ENCODE measurements around the gene C4orf50.

DNA sequence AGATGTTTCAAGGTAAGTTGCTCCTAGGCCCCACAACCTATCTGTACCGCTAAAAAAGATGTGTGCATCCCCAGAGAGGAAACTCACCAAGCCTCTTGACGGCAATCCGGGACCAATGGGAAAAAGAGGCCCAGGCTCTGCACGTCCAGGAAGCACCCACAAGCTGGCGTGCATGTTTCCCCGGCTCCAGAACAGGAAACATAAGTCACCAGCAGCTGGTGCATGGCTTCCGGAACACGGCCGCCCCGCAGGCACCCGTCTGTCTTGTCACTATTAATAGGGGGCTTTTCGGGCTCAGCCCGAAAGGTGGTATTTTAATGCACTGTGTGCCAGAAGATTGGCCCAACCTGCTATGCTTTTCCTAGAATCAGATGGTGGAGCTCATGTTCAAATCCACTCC, 147.5 kb downstream of the C4orf50 start:
- TF ChIP-seq SMC3 (IDR thresholded peaks at IDR 0.05; ENCODE audit: low read depth, low read length) (no peak), CTCF (conservative IDR thresholded peaks at IDR 0.05; ENCODE audit: low read depth, low read length) (no peak), CHD1 (IDR thresholded peaks at IDR 0.05; ENCODE audit: low read depth, low read length) (no peak), USF2 (IDR thresholded peaks at IDR 0.05; ENCODE audit: low read depth, low read length) (no peak), CEBPB (IDR thresholded peaks at IDR 0.05; ENCODE audit: low read depth, low read length) (no peak), POLR2A (IDR thresholded peaks at IDR 0.05; ENCODE audit: low read depth, low read length) (no peak), MAFK (IDR thresholded peaks at IDR 0.05; ENCODE audit: low read depth, low read length) (no peak), RAD21 (IDR thresholded peaks at IDR 0.05; ENCODE audit: low read length) (no peak), RFX5 (IDR thresholded peaks at IDR 0.05; ENCODE audit: low read depth, low read length) (no peak), MXI1 (IDR thresholded peaks at IDR 0.05; ENCODE audit: borderline replicate concordance, low read depth, low read length) (no peak), BHLHE40 (IDR thresholded peaks at IDR 0.05; ENCODE audit: low read depth, low read length) (no peak), RCOR1 (IDR thresholded peaks at IDR 0.05; ENCODE audit: insufficient replicate concordance, low read length) (no peak)

Data from IMR-90 (cell line).